ENCODE data around the gene DYRK4.

GRCh38 chr12:4653691-4654090 is 91.7 kb downstream of the DYRK4 start:
- TF ChIP-seq SIN3A (IDR thresholded peaks at IDR 0.05; ENCODE audit: borderline replicate concordance, insufficient read depth, low read length) (no peak), FOXP2 (optimal IDR thresholded peaks at IDR 0.05; ENCODE audit: borderline replicate concordance, extremely low read depth, extremely low read length, insufficient read depth) (no peak), POLR2AphosphoS5 (IDR thresholded peaks at IDR 0.05; ENCODE audit: low read depth, low read length) (no peak), REST (IDR thresholded peaks at IDR 0.05; ENCODE audit: insufficient read depth in 1 of 2, low read depth in 2 of 2, low read length in 2 of 2) (no peak)

All from PFSK-1 (cell line).